ENCODE measurements around the gene HNMT.
"Not testable (repeated sequence)": the region's sequence is repeated elsewhere in the genome, so short reads cannot be mapped to it uniquely, and the experiment has no call there.

The HNMT gene

DNA sequence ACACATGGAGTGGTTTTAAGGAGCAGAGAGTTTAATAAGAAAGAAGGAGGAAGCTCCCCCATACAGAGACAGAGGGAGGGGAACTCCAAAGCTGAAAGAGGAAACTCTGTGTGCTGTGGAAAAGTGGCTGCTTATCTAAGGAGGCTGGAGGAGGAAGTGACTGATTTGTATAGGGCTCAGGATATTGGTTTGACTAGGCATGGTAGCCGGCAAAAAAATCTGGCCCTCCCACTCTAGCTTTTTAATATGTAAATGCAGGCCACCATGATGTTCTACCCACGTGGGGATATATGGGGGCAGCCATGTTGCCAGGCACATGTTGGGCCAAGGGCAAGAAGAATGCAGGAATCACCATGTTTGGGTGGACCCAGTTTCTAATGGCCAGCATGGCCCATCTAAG lies 64.3 kb downstream of the HNMT start:
- Histone ChIP-seq H3K27ac (peak overlapping the region in 1 of 21 experiments; percentile 42), H3K4me3 (no peak overlapping the region)

GRCh38 chr2:138029276-138029675 lies 65.0 kb downstream of the HNMT start:
- Histone ChIP-seq H3K27ac (no peak overlapping the region), H3K4me3 (no peak overlapping the region)

- H3K27ac ChIP-seq, result no peak overlapping the region
- H3K4me3 ChIP-seq, result no peak overlapping the region
Observed at GRCh38 chr2:138030459-138030858, 66.2 kb downstream of the HNMT start.

DNA sequence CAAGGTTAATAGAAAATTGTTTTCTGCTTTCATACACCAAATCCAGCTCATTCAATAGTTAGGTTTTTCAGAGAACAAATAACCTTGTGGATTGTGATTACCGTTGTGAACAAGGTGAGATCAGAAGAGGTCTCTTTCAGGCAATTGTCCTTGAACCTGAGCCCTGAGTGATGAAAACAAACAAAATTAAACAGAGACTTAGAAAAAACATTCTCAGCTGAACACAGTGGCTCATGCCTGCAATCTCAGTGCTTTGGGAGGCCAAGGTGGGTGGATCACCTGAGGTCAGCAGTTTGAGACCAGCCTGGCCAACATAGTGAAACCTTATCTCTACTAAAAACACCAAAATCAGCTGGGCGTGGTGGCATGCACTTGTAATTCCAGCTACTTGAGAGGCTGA lies 68.1 kb downstream of the HNMT start:
- Histone ChIP-seq H3K4me3 (no peak overlapping the region), H3K27ac (no peak overlapping the region)

- Histone ChIP-seq H3K27ac (no peak overlapping the region), H3K4me3 (no peak overlapping the region)
Observed at GRCh38 chr2:138034536-138034935, 70.3 kb downstream of the HNMT start.

DNA sequence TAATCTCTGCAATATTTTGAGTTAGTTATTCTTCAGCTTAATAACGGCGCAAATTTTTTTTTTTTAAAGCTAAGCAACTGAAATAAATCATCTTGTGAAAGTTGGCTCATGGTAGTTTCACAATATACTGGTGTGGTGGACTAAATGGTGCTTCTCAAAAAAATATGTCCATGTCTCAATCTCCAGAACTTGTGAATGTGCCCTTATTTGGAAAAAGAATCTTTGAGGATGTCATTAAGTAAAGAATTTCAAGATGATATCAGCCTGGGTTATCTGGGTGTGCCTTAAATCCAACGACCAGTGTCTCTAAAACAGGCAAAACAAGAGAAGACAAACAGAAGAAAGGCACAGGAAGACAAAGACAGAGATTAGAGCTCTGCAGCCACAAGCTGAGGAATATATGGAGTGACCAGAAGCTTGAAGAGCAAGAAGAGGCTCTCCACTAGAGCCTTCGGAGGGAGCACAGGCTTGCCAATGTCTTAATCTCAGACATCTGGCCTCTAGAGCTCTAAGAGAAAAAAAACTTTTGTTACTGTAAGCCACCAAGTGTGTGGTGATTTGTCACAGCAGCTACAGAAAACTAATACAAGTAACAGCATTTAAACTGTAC lies 71.4 kb downstream of the HNMT start:
- no peak overlapping the region for H3K27ac ChIP-seq
- H3K4me3 ChIP-seq, result no peak overlapping the region

DNA sequence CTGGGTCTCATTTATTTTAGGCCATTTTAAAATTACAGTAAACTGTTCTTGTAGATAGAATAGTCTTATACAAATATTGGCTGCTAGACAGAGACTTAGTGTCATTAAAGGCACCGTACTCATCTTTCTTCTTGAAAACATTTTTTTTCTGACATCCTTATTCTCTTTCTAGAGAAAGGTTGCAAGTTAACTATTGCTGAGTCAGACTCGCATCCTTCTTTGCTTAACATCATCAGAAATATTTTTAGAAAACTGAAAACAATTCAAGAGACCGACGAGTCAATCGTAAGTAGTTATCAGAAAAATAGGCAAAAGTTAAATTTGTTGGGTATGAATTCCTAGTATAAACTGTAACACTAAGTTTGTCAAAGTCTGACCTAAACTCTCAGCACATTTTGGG lies 72.2 kb downstream of the HNMT start:
- Histone ChIP-seq H3K27ac (no peak overlapping the region), H3K4me3 (no peak overlapping the region)

DNA sequence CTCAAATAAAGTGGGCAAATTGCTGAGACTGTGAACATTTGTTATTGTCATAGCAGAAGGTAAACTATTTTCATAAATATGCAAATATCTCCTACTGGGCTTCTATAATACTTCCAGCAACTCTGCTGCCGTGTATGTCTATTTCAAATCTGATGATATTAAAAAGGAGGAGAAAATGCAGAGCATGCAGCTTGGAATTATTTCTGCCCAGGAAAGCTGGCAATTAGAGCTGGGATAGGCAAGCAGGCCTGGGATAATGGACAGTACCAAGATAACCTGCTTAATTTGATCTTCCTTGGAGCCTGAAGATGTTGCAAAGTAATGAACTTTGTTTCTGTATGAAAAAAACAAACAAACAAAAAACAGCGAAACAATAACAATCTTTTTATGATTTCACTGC lies 72.8 kb downstream of the HNMT start:
- no peak overlapping the region for H3K4me3 ChIP-seq
- H3K27ac ChIP-seq, result no peak overlapping the region

GRCh38 chr2:138040616-138041015 lies 76.3 kb downstream of the HNMT start:
- Histone ChIP-seq H3K4me3 (no peak overlapping the region), H3K27ac (no peak overlapping the region)

DNA sequence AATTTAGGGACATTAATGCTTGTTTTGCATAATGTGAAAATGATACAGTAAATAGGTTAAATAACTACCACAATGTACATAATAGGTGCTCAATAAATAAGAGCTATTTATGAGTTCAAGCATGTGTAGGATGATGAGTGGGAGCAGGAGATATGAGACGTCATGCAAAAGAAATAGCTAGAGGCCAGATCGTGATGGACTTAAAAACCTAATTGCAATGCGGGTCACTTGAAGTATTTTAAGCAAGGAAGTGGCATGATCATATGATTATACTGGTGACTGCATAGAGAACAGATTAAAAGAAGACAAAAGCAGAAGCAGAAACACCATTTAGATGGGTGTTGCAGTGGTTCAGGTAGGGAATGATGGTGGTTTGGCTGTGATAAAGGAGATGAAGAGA lies 78.0 kb downstream of the HNMT start:
- Histone ChIP-seq H3K27ac (no peak overlapping the region), H3K4me3 (no peak overlapping the region)

DNA sequence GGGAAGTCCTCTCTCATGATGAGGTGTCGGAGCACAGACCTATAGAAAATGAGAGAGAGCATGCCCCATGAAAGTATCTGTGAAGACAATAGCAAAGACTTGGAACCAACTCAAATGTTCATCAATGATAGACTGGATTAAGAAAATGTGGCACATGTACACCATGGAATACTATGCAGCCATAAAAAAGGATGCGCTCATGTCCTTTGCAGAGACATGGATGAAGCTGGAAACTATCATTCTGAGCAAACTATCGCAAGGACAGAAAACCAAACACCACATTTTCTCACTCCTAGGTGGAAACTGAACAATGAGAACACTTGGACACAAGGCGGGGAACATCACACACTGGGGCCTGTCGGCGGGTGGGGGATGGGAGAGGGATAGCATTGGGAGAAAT lies 79.3 kb downstream of the HNMT start:
- not testable (repeated sequence) for H3K4me3 ChIP-seq, H3K27ac ChIP-seq

DNA sequence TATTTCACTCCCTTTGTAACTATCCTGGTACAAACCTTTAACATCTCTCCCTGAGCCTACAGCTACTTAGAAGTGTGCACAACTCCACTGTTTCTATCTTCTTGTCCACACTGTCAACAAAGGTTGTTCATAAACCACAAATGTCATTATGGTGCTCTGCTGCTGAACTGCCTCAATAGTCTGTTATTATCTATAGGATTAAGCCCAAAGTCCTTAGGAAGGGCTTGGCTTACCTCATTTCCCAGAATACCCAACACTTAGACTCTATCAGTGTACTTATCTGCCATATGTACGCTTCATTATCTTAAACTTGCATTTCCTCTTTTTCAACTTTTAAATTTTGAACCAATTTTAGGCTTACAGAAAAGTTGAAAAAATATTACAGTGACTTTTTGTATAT lies 94.2 kb downstream of the HNMT start:
- Histone ChIP-seq H3K4me3 (no peak overlapping the region), H3K27ac (no peak overlapping the region)

DNA sequence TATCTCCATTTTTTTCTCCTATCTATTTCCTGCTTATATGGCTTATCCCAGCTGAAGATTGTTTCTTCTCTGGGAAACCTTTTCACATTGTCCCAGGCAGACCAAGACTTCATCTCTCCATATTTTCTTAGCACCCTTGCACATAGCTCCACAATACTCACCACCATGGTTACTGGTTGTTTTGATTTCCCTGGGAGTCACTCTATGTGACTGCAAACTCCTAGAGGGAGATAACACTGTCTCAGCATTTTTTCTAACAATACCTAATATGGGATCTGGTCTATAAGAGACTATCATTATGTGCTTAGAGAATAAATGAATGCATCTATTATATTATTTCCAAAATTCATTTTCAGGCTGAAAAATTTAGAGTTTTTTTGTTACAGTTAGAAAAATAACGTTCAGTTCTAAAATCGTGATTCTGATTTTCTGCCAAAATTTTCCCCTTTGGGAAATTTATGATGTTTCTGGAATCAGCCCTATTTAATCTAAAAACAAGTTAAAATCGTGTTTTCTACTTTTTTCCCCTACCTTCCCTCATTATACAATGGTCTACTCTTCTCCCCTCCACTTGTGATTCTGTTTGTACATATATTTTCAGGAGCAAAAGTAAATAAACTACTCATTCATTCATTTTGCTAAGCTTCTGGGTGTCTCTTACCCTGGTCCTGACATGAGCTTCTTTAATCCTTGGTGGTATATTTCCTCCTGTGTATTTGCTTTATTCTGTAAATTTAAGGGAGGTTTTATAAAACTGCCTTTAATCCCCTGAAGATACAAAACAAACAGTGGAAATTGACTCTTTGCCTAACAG lies 95.4 kb downstream of the HNMT start:
- no peak overlapping the region for H3K27ac ChIP-seq

DNA sequence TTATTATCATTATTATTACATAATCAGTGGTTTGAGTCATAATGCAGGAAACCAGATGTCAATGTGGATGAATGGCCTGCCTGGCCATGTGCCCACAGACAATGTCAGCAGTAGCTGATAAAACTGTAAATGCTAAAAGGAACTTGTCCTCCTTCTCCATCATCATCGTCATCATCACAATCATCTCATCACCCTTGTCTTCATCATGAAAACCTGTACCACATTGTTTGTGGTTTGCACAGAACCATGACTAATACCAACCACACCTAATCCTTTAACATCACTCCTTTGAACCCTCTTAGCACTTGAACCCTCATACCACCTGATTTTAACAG lies 96.0 kb downstream of the HNMT start:
- peak overlapping the region in 1 of 21 experiments; percentile 31 for H3K27ac ChIP-seq
- no peak overlapping the region for H3K4me3 ChIP-seq

More for the DNA sequence above, 95.4 kb downstream of the HNMT start:
- no peak overlapping the region for H3K4me3 ChIP-seq

DNA sequence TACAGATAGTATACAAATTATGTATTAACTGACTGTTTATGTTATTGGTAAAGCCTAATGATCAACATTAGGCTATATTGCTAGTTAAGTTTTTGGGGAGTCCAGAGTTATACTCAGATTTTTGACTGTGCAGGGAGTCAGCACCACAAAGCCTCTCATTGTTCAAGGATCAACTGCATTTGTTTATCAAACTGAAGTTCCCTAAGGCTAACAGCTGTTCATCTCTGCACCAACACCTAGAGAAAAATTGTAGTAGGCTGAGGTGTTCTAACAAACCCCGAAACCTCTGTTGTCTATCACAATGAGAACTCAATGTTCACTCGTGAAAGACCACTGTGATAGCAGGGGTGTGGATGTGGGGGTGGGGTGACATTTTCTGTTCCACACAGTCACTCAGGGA lies 97.7 kb downstream of the HNMT start:
- H3K4me3 ChIP-seq, result no peak overlapping the region
- no peak overlapping the region for H3K27ac ChIP-seq

DNA sequence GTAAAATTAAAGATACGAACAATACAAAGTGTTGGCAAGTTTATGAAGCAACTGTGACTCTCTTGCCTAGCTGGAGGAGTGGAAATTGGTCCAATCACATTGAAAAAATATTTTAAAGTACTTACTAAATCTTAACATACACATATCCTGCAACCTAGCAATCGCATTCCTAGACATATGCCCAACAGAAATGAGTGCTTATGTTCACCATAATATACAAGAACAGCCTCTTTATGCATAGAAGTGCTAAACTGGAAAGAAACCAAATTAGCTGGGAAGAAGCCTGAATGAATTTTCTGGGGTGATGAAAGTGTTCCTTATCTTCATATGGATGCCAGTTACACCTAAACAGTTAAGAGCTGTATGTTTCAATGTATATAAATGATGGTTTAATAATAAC lies 98.9 kb downstream of the HNMT start:
- Histone ChIP-seq H3K27ac (no peak overlapping the region), H3K4me3 (no peak overlapping the region)

All from skin epidermis (tissue), 12 donors.